Large intestine (tissue), 3 donors: Measurements from ENCODE around the gene SPIRE2. TPM values are rescaled to one million over a fixed set of nuclear protein-coding genes. Genes with fewer than 3 reads are reported as not detected.
A peak's percentile ranks its signal among the peaks of the same experiment; 100 is the strongest.

Source experiments
- DNase-seq, 2 donors: peaks; one replicate each; pipeline versions ENCODE4 v3.0.0 to v3.0.0-alpha.2; 2013
- H3K27ac ChIP-seq: one replicate; pipeline ENCODE4 v1.5.1; 2013; ENCODE audit warnings: low read length
- H3K27me3 ChIP-seq: 2 replicates; pipeline ENCODE4 v1.6.1; 2013; ENCODE audit warnings: low read length; ENCODE audit not compliant: control insufficient read depth, insufficient read depth
- H3K36me3 ChIP-seq: 2 replicates; pipeline ENCODE4 v1.6.1; 2013; ENCODE audit warnings: low read length; ENCODE audit not compliant: control insufficient read depth, insufficient read depth
- H3K4me1 ChIP-seq: one replicate; pipeline ENCODE4 v1.6.1; 2013; ENCODE audit warnings: low read length; ENCODE audit not compliant: control insufficient read depth, insufficient read depth
- H3K4me3 ChIP-seq: one replicate; pipeline ENCODE4 v1.5.1; 2013; ENCODE audit warnings: low read length
- H3K9me3 ChIP-seq: one replicate; pipeline ENCODE4 v1.6.1; 2013; ENCODE audit warnings: mild to moderate bottlenecking, low read depth, low read length, moderate library complexity; ENCODE audit not compliant: control insufficient read depth
- WGBS: methylation state at CpG from one replicate; pipeline ENCODE4 v1.1.5; 2013; ENCODE audit warnings: low lambda C conversion rate; ENCODE audit not compliant: insufficient coverage; 5-methylcytosine and 5-hydroxymethylcytosine counted together
- polyA plus RNA-seq: library from polyadenylated mRNA; unstranded; fragments of 120-200 nt; gene quantifications from one replicate; pipeline ENCODE4 v1.2.1, GENCODE V29; 2013

SPIRE2 gene
- polyA plus RNA-seq, 1 donor: 55.2 TPM

DNA sequence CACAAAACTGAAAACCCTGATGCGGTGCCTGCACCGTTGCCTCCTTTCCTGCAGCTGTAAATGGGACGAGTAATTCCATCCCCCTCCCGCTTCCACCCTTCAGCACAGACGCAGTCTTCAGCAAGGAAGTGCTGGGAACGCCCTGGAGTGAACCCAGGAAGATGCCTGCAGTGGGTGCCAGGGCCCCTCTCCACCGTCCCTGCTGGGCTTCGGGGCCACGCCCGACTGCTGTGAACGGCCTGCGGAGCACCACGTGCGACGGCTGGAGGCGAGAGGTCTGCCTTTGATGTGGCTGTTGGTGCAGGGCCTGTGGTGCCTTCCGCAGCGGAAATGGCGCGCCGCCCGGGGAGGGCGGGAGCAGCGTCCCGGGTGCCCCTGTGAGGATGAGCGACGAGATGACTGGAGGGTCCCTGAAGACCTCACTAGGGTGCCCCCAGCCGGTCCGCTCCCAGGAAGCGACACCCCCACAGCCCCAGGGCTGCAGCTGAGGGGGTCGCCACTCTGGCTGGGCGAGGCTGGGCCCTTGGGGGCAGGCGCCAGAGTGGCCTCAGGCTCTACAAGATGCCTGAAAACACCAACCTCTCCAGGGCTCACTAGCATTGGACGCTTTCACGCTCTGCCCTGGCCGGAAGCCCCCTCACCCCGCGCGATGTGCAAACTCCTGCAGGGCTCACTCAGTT is 89.6 kb downstream of the SPIRE2 start:
- H3K9me3 ChIP-seq: peaks cover 13% of the 10 kb centered on the region
- H3K4me1 ChIP-seq: peaks cover 28% of the 10 kb centered on the region
- WGBS: no CpG with 5 or more reads among the region's 39 CpGs
- peaks cover 48% of the 10 kb centered on the region for H3K27me3 ChIP-seq
- H3K4me3 ChIP-seq: peak overlapping the region; percentile 4
- no peaks in the 10 kb centered on the region for H3K36me3 ChIP-seq
- H3K27ac ChIP-seq: no peak overlapping the region
- DNase-seq: peak; percentile 71 to 75

DNA sequence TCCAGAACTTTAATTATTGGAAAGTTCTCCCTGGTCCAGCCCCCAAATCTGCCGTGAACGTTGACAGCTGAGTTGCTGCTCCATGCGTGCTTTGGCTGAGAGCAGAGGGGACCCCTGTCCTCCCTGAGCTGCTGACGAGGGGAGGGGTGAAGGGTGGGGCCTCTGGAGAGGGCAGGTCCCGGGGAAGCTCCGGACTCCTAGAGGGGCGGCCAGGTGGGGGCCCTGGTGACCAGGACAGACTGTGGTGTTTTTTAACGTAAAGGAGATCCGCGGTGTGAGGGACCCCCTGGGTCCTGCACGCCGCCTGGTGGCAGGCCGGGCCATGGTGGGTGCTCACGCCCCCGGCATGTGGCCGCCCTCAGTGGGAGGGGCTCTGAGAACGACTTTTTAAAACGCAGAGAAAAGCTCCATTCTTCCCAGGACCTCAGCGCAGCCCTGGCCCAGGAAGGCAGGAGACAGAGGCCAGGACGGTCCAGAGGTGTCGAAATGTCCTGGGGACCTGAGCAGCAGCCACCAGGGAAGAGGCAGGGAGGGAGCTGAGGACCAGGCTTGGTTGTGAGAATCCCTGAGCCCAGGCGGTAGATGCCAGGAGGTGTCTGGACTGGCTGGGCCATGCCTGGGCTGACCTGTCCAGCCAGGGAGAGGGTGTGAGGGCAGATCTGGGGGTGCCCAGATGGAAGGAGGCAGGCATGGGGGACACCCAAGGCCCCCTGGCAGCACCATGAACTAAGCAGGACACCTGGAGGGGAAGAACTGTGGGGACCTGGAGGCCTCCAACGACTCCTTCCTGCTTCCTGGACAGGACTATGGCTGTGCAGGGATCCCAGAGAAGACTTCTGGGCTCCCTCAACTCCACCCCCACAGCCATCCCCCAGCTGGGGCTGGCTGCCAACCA is 90.4 kb downstream of the SPIRE2 start, which contains the start of gene MC1R:
MC1R (plus strand) TSS at position 410 of the 895 bp plus-strand sequence; CDS start at position 807, 397 bp downstream.
- no peaks in the 10 kb centered on the region for H3K36me3 ChIP-seq
- H3K4me3 ChIP-seq: peak within 1 kb of the TSS; percentile 4
- peaks cover 31% of the 10 kb centered on the region for H3K4me1 ChIP-seq
- no peak for DNase-seq
- no CpG with 5 or more reads among the region's 23 CpGs for WGBS
- H3K9me3 ChIP-seq: peaks cover 14% of the 10 kb centered on the region
- no peak within 1 kb of the TSS for H3K27ac ChIP-seq
- H3K27me3 ChIP-seq: peaks cover 51% of the 10 kb centered on the region

DNA sequence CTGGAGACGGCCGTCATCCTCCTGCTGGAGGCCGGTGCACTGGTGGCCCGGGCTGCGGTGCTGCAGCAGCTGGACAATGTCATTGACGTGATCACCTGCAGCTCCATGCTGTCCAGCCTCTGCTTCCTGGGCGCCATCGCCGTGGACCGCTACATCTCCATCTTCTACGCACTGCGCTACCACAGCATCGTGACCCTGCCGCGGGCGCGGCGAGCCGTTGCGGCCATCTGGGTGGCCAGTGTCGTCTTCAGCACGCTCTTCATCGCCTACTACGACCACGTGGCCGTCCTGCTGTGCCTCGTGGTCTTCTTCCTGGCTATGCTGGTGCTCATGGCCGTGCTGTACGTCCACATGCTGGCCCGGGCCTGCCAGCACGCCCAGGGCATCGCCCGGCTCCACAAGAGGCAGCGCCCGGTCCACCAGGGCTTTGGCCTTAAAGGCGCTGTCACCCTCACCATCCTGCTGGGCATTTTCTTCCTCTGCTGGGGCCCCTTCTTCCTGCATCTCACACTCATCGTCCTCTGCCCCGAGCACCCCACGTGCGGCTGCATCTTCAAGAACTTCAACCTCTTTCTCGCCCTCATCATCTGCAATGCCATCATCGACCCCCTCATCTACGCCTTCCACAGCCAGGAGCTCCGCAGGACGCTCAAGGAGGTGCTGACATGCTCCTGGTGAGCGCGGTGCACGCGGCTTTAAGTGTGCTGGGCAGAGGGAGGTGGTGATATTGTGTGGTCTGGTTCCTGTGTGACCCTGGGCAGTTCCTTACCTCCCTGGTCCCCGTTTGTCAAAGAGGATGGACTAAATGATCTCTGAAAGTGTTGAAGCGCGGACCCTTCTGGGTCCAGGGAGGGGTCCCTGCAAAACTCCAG is 91.5 kb downstream of the SPIRE2 start:
- H3K4me3 ChIP-seq: no peak overlapping the region
- H3K9me3 ChIP-seq: peaks cover 20% of the 10 kb centered on the region
- DNase-seq: no peak
- H3K4me1 ChIP-seq: peaks cover 42% of the 10 kb centered on the region
- whole genome bisulfite sequencing: no CpG with 5 or more reads among the region's 52 CpGs
- no peak overlapping the region for H3K27ac ChIP-seq
- no peaks in the 10 kb centered on the region for H3K36me3 ChIP-seq
- peaks cover 62% of the 10 kb centered on the region for H3K27me3 ChIP-seq

DNA sequence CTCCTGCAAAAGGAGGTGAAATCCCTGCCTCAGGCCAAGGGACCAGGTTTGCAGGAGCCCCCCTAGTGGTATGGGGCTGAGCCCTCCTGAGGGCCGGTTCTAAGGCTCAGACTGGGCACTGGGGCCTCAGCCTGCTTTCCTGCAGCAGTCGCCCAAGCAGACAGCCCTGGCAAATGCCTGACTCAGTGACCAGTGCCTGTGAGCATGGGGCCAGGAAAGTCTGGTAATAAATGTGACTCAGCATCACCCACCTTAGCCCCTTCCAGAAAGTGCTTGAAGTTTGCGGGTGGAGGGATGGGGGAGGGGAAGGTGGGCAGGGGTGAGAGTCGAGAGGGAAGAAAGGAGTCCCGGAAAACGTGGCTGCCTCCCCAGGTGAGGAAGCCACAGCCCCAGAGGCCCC is 92.4 kb downstream of the SPIRE2 start:
- no peak for DNase-seq
- H3K27ac ChIP-seq: no peak overlapping the region
- no CpG with 5 or more reads among the region's 6 CpGs for WGBS
- H3K4me3 ChIP-seq: no peak overlapping the region
- no peaks in the 10 kb centered on the region for H3K36me3 ChIP-seq
- H3K4me1 ChIP-seq: peaks cover 46% of the 10 kb centered on the region
- H3K9me3 ChIP-seq: peaks cover 22% of the 10 kb centered on the region
- H3K27me3 ChIP-seq: peaks cover 72% of the 10 kb centered on the region

Other genes starting within 250 kb of the SPIRE2 start
- 165 TPM for gene DPEP1, start 214.8 kb upstream of the SPIRE2 start, polyA plus RNA-seq
- 77.1 TPM for gene CHMP1A, start 170.8 kb upstream of the SPIRE2 start, polyA plus RNA-seq
- 11.0 TPM for gene SPATA33, start 170.6 kb upstream of the SPIRE2 start, polyA plus RNA-seq
- 165 TPM for gene CDK10, start 141.8 kb upstream of the SPIRE2 start, polyA plus RNA-seq
- 18.7 TPM for gene SPATA2L, start 126.8 kb upstream of the SPIRE2 start, polyA plus RNA-seq
- 13.4 TPM for gene VPS9D1, start 107.6 kb upstream of the SPIRE2 start, polyA plus RNA-seq
- gene ZNF276, start 106.9 kb upstream of the SPIRE2 start, polyA plus RNA-seq: 35.7 TPM
- gene FANCA, start 11.8 kb upstream of the SPIRE2 start, polyA plus RNA-seq: 23.3 TPM
- gene TCF25, start 45.1 kb downstream of the SPIRE2 start, polyA plus RNA-seq: 129 TPM
- 9.4 TPM for gene MC1R, start 90.4 kb downstream of the SPIRE2 start, polyA plus RNA-seq
- gene TUBB3, start 94.9 kb downstream of the SPIRE2 start, polyA plus RNA-seq: 60.9 TPM
- gene DEF8, start 120.3 kb downstream of the SPIRE2 start, polyA plus RNA-seq: 48.2 TPM
- gene DBNDD1, start 191.0 kb downstream of the SPIRE2 start, polyA plus RNA-seq: 9.5 TPM
- not detected for gene PRDM7, start 248.9 kb downstream of the SPIRE2 start, polyA plus RNA-seq